IPS-18a (cell line): ENCODE results near the gene SYNPR.

Experiments used
- H3K27ac ChIP-seq: one replicate; pipeline ENCODE4 v1.5.1; 2013; ENCODE audit warnings: low read length
- H3K27me3 ChIP-seq: one replicate; pipeline ENCODE4 v1.6.1; 2013; ENCODE audit warnings: mild to moderate bottlenecking, low read length; ENCODE audit not compliant: control insufficient read depth, insufficient read depth
- H3K36me3 ChIP-seq: one replicate; pipeline ENCODE4 v1.6.1; 2013; ENCODE audit warnings: low read depth, low read length; ENCODE audit not compliant: control insufficient read depth
- H3K4me1 ChIP-seq: one replicate; pipeline ENCODE4 v1.6.1; 2013; ENCODE audit warnings: low read depth, low read length; ENCODE audit not compliant: control insufficient read depth
- H3K4me3 ChIP-seq: one replicate; pipeline ENCODE4 v1.5.1; 2013; ENCODE audit warnings: low read length
- H3K9ac ChIP-seq: one replicate; pipeline ENCODE4 v1.6.1; 2013; ENCODE audit warnings: mild to moderate bottlenecking, low read length, moderate library complexity
- H3K9me3 ChIP-seq: one replicate; pipeline ENCODE4 v1.6.1; 2013; ENCODE audit warnings: low read depth, low read length; ENCODE audit not compliant: control insufficient read depth

Gene SYNPR

GRCh38 chr3:63513791-63514190 lies 235.7 kb downstream of the SYNPR start:
- Histone ChIP-seq H3K4me3 (no peak overlapping the region), H3K27ac (no peak overlapping the region), H3K36me3 (no peaks in the 10 kb centered on the region), H3K4me1 (peaks cover 18% of the 10 kb centered on the region), H3K27me3 (no peaks in the 10 kb centered on the region), H3K9ac (no peak overlapping the region), H3K9me3 (no peaks in the 10 kb centered on the region)

- no peaks in the 10 kb centered on the region for H3K9me3 ChIP-seq
- H3K9ac ChIP-seq: no peak overlapping the region
- H3K27ac ChIP-seq: no peak overlapping the region
- H3K27me3 ChIP-seq: no peaks in the 10 kb centered on the region
- H3K36me3 ChIP-seq: no peaks in the 10 kb centered on the region
- H3K4me3 ChIP-seq: no peak overlapping the region
- H3K4me1 ChIP-seq: peaks cover 18% of the 10 kb centered on the region
These were observed 236.6 kb downstream of the SYNPR start for GRCh38 chr3:63514678-63515077.

GRCh38 chr3:63519426-63519825 lies 241.3 kb downstream of the SYNPR start:
- Histone ChIP-seq H3K4me1 (peaks cover 4% of the 10 kb centered on the region), H3K27ac (no peak overlapping the region), H3K9me3 (no peaks in the 10 kb centered on the region), H3K4me3 (no peak overlapping the region), H3K36me3 (no peaks in the 10 kb centered on the region), H3K27me3 (no peaks in the 10 kb centered on the region), H3K9ac (no peak overlapping the region)

- no peaks in the 10 kb centered on the region for H3K36me3 ChIP-seq
- H3K9ac ChIP-seq: no peak overlapping the region
- peaks cover 5% of the 10 kb centered on the region for H3K4me1 ChIP-seq
- H3K27ac ChIP-seq: no peak overlapping the region
- no peak overlapping the region for H3K4me3 ChIP-seq
- no peaks in the 10 kb centered on the region for H3K9me3 ChIP-seq
- no peaks in the 10 kb centered on the region for H3K27me3 ChIP-seq
These were observed 243.5 kb downstream of the SYNPR start for GRCh38 chr3:63521657-63522056.

- Histone ChIP-seq H3K27me3 (no peaks in the 10 kb centered on the region), H3K9me3 (no peaks in the 10 kb centered on the region), H3K9ac (no peak overlapping the region), H3K36me3 (no peaks in the 10 kb centered on the region), H3K27ac (no peak overlapping the region), H3K4me3 (no peak overlapping the region), H3K4me1 (peaks cover 20% of the 10 kb centered on the region)
These were observed 245.0 kb downstream of the SYNPR start for GRCh38 chr3:63523100-63523499.

- Histone ChIP-seq H3K4me1 (peaks cover 18% of the 10 kb centered on the region), H3K9ac (no peak overlapping the region), H3K36me3 (no peaks in the 10 kb centered on the region), H3K27ac (no peak overlapping the region), H3K4me3 (no peak overlapping the region), H3K27me3 (no peaks in the 10 kb centered on the region), H3K9me3 (no peaks in the 10 kb centered on the region)
These were observed 250.4 kb downstream of the SYNPR start for GRCh38 chr3:63528325-63529000.

GRCh38 chr3:63532521-63532920 lies 254.4 kb downstream of the SYNPR start:
- Histone ChIP-seq H3K27me3 (no peaks in the 10 kb centered on the region), H3K9ac (no peak overlapping the region), H3K4me1 (peaks cover 7% of the 10 kb centered on the region), H3K9me3 (no peaks in the 10 kb centered on the region), H3K4me3 (no peak overlapping the region), H3K36me3 (no peaks in the 10 kb centered on the region), H3K27ac (no peak overlapping the region)

GRCh38 chr3:63538919-63539318 lies 260.8 kb downstream of the SYNPR start:
- Histone ChIP-seq H3K27ac (no peak overlapping the region), H3K9me3 (no peaks in the 10 kb centered on the region), H3K4me1 (no peaks in the 10 kb centered on the region), H3K36me3 (no peaks in the 10 kb centered on the region), H3K4me3 (no peak overlapping the region), H3K9ac (no peak overlapping the region), H3K27me3 (no peaks in the 10 kb centered on the region)

- H3K36me3 ChIP-seq: no peaks in the 10 kb centered on the region
- H3K9me3 ChIP-seq: no peaks in the 10 kb centered on the region
- no peak overlapping the region for H3K27ac ChIP-seq
These were observed 277.7 kb downstream of the SYNPR start for GRCh38 chr3:63555767-63556166.

GRCh38 chr3:63556401-63556800 lies 278.3 kb downstream of the SYNPR start:
- no peak overlapping the region for H3K27ac ChIP-seq
- no peak overlapping the region for H3K9ac ChIP-seq
- H3K27me3 ChIP-seq: no peaks in the 10 kb centered on the region
- no peaks in the 10 kb centered on the region for H3K4me1 ChIP-seq
- H3K9me3 ChIP-seq: no peaks in the 10 kb centered on the region
- H3K36me3 ChIP-seq: no peaks in the 10 kb centered on the region
- no peak overlapping the region for H3K4me3 ChIP-seq

More at GRCh38 chr3:63555767-63556166, 277.7 kb downstream of the SYNPR start:
- no peak overlapping the region for H3K4me3 ChIP-seq
- H3K9ac ChIP-seq: no peak overlapping the region
- no peaks in the 10 kb centered on the region for H3K4me1 ChIP-seq
- no peaks in the 10 kb centered on the region for H3K27me3 ChIP-seq

GRCh38 chr3:63557912-63558311 lies 279.8 kb downstream of the SYNPR start:
- no peaks in the 10 kb centered on the region for H3K27me3 ChIP-seq
- no peaks in the 10 kb centered on the region for H3K4me1 ChIP-seq
- H3K9ac ChIP-seq: no peak overlapping the region
- no peak overlapping the region for H3K27ac ChIP-seq
- no peaks in the 10 kb centered on the region for H3K36me3 ChIP-seq
- no peaks in the 10 kb centered on the region for H3K9me3 ChIP-seq
- H3K4me3 ChIP-seq: no peak overlapping the region

- Histone ChIP-seq H3K27me3 (no peaks in the 10 kb centered on the region), H3K9me3 (no peaks in the 10 kb centered on the region), H3K4me3 (no peak overlapping the region), H3K9ac (no peak overlapping the region), H3K4me1 (no peaks in the 10 kb centered on the region), H3K27ac (no peak overlapping the region), H3K36me3 (no peaks in the 10 kb centered on the region)
These were observed 281.8 kb downstream of the SYNPR start for GRCh38 chr3:63559884-63560283.
